ENCODE data around the gene THBS2. TPM values are rescaled to one million over a fixed set of nuclear protein-coding genes. Genes with fewer than 3 reads are reported as not detected.
A peak's percentile ranks its signal among the peaks of the same experiment; 100 is the strongest.
"Not testable (repeated sequence)": the region's sequence is repeated elsewhere in the genome, so short reads cannot be mapped to it uniquely, and the experiment has no call there.

THBS2 gene
- 243 TPM for polyA plus RNA-seq (2013, experiment 1 of 2; ENCODE audit: insufficient read length)
- 233 TPM for polyA plus RNA-seq (2013, experiment 2 of 2; ENCODE audit: insufficient read length)

DNA sequence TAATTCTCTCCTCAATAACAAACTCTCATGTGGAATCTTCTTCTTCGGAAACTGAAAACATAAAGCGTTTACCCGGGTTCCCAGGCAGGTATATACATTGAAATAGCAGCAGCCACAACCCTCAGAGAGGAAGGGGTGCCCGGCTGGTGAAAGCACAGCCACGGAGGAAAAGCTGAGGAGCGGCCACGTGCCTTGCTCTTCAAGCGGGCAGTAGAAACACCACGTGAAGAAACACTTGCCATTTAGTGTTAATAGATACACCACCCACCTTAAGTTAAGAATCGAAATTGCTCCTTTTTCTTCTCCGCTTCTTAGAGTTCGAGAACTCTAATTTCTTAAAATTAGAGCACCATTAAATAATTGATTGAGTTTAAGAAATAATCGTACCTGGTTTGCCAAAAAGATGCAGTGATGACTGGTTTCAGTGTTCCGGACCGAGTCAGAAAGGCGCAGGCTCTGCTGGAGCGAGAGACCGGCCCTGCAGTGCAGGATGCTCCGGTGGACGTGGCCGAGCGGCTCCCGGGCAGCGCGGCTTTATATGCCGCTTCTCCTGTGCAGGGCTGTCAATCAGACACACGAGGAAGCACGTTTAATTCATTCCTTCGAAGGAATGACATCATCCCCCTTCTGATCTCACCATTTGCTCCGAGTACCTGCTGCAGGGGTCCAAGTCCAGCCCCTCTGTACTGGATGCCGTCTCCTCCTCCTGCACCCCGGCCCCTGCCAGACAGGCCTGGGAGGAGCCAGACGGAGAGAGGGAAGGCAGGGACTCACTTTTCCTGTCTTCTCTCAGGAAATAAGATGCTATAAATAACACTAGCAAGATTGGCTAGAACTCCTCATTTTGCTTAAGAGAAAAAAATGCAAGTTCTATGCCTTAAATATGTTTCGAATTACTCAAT is at the start of gene THBS2:
TSS of gene THBS2 (minus strand) at position 510 of the 902 bp plus-strand sequence. CDS start 3,062 bp downstream, outside the sequence.
- peak; percentile 96 for DNase-seq

DNA sequence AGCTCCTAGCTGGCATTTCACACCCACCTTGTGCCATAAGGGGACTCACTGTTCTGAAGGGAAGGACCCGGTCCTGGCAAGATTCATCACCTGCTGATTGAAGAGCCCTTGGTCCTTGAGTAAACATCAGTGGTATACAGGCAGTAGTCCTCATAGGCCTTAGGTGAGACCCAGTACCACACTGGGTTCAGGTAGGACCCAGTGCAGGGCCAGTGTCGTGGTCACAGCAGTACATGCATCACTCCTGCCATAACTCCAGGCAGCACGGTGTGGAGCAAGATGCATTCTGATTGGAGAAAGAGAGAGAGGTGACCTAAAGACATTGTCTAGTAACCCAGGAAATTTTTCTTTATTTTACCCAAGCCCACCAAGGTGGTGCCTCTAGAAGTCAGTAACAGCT is 49.1 kb upstream of the THBS2 start:
- no peak for DNase-seq

GRCh38 chr6:169302255-169302654 is 48.6 kb upstream of the THBS2 start:
- DNase-seq, result no peak

- peak; percentile 65 for DNase-seq
Observed at GRCh38 chr6:169300916-169301315, 47.3 kb upstream of the THBS2 start.

DNA sequence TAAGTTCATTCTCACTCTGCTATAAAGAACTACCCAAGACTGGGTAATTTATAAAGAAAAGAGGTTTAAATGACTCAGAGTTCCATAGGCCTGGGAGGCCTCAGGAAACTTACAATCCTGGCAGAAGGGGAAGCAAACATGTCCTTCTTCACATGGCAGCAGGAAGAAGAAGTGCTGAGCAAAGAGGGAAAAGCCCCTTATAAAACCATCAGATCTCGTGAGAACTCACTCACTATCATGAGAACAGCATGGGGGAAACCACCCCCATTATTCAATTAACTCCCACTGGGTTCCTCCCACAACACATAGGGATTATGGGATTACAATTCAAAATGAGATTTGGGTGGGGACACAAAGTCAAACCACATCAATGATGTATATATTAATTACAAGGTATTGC is 45.0 kb upstream of the THBS2 start:
- DNase-seq, result not testable (repeated sequence)

DNA sequence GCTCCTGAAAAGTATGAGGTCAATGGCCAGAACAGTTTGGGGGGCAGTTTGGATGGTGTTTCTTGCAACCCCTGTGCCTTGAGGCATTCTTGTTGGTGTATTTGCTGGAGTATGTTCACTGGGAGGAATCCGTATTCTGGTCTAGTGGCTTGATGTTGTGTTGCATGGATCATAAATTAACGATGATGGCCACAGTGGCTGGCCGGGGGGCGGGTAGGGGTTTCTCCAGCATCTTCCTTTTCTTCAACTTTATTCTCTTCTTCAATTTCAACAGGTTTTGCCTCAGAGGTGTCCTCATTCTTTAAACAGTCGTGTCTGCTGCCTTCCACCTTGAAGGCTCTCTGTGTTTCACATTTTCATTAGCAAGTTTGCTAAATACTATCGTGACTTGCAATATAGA is 43.0 kb upstream of the THBS2 start:
- no peak for DNase-seq

DNA sequence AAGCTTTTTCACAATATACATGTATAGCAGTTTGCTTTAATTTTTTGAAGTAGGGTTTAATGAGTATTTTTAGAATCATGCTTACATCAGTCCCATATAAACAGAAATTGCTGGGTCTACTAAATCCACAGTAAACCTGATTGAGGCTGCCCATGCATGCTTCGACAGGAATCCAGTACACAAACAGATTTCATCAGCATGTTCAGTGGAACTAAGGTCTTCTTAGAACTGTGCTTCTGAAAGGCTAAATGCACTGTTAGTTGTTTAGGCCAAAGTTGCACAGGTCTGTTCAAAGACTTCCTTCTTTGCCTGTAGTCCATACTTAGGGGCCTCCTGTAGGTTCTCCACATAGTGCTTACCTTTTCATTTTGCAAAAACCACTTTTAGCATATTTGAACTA is 42.5 kb upstream of the THBS2 start:
- no peak for DNase-seq

DNA sequence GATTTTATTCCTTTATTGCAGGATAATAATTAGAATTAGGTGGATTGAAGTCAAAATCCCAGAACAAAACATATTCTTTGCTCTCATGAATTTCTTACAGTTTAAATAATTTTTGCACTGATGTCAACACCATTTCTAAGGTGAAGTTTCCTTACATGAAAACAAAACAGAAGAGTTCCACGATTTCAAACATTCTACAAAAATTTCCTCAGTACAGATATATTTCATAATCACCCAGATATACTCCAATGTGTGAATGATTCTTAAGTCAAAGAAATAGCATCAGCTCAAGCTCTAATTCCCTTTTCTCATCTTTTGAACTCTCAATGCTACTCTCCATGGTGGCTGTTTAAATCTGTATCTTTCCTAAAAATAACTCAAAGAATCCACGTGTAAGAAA is 39.5 kb upstream of the THBS2 start:
- no peak for DNase-seq

DNA sequence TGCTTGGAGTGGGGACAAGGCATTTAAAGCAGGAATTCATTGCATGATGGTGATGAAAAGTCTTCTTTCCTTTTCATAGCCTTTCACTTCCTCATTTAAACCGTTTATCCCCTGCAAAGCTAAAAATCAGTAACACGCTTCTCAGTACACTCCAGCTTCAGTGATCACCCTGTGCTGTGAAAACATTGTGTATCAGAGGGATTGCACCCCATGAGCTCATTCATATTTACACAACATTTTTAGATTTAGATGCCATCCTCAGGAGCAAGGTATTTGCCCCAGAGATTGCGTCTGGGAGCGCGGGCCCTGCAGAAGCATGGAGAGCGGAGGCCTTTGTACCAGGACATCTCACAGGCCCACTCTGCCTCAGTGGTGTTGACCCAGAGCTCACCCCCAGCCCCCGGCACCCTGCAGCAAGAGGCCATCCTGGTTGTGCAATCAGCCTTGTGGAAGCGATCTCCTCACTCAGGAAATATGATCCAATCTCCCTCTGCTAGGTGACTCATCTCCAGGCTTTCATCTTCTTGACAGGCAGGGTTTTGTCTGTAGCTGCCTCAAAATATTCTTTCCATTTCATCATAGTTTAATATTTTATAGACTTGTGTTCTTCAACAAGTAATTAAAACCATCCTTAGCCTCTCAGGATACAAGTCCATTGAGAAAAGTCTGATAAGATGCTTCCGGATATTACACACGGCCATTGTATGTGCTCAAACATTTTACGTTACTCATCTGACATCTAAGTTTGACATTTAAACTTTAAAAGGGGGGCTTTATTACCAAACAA is 38.9 kb upstream of the THBS2 start:
- DNase-seq, result peak; percentile 98

DNA sequence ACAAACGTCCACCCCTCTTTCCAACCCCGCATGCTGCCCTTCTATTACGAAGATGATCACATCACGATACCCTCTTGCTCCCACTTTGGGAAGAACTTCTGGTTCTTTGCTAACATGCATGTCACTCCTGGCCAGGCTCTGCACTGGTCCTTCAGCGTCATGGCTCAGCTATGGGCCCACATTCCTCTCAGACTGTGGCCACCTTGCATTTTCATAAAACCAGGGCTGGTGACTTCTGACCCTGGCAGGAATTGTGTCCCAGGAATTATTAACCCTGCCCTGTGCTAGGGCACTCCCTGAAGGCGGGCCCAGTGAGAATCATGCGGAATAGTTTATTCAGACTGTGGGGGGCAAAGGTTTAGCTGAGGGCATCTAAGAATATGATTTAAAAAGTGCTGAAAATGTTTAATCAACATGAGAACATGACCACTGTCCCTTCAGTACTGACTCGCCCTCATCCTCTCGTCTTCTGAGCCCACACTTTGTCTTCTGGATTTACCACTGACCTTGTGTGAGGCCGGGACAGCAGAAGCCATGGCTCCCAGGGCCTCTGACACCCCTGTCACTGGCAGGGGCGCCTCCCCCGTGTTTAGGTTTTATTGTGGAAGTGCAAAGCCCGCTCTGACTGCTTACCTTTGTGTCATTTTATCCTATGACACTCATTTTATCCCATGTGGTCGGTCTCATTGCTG is 38.1 kb upstream of the THBS2 start:
- no peak for DNase-seq

DNA sequence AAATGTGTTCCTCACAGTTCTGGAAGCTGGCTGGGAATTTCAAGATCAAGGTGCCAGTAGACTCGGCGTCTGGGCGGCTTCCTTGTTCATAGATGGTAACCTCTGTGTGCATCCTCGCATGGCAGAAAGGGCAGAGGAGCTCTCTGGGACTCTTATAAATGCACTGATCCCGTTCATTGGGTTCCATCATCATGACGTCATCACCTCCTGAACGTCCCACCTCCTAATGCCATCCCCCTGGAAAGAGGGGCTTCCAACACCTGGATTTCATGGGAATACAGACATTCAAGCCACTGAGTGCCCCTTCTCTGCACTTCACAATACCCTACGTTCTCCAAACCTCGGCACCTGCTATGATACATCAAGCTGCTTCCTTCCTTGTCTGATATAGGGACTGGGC is 37.5 kb upstream of the THBS2 start:
- no peak for DNase-seq

DNA sequence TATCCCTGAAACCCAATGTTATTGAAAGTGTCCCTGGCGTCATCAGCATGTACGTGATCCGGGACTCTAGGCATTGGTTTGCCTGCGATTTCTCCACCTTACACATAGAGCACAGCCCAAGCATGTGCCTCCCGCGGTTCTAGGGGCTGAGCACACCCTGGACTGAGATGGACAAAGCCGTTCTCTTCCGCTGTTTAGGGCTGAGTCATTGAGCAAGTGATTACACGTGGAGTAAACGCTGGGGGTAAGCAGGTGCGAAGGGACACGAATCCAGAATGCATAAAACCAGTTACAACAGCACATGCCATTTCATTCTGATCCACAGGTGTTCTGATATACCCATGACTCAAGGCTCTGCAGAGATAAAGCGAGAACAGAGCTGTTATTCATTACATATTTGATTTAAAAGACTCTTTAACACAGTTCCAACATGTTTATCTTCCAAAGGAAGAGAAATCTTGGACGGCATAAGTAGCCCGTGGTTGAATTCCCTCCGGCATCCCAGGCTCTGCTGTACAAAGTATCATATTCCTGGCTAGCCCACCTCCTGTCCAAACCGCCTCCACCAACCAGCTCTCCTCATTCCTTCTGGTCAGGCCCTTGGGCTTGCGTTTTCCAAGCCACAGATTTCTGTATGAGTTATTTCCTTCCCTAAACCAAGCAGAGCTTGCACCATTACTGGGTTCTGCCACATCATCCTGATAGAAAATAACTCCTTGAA is 36.1 kb upstream of the THBS2 start:
- DNase-seq, result peak; percentile 78

DNA sequence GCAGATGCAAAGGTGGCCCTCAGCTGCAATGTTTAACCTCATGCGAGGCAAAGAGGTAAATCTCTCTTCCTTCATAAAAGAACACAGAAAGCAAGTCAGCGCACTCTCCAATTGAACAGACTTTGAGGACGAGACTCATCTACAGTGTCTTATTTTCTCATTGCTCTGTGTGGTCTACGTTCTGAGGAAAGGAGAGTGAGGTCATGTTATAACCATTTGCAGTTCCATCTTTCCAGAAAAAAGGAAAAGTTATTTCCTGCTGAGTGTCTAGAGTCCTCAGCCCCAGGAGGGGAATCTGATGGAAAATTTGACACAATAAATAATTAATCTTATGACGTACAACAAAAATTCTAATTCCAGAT is 35.6 kb upstream of the THBS2 start:
- no peak for DNase-seq

GRCh38 chr6:169288591-169288990 is 34.9 kb upstream of the THBS2 start:
- DNase-seq, result no peak

DNA sequence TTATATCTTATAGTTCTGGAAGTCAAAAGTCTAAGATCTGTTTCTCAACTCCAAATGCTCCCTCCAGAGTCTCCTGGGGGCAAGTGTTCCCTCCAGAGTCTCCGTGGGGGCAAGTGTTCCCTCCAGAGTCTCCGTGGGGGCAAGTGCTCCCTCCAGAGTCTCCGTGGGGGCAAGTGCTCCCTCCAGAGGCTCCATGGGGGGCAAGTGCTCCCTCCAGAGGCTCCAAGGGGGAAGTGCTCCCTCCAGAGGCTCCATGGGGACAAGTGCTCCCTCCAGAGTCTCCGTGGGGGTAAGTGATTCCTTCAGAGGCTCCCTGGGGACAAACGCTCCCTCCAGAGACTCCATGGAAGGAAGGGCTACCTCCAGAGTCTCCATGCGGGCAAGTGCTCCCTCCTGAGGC is 34.0 kb upstream of the THBS2 start:
- DNase-seq, result no peak

DNA sequence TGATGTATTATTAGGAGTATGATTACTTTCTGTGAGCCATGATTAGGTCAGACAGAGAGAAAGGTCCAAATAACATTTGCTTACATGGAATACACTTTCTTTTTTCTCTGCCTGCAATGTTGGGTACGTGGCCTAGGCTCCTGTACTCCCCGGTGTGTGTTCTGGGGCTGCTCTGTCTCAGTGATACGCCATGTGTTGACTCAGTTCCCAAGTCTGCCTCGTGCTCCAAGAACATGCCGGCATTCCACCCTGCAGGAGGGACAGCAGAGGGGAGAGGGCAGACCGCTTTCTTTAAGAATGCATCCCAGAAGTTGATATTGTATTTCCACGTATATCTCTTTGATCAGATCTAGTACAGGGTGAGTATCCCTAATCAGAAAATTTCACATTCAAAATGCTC is 33.3 kb upstream of the THBS2 start:
- DNase-seq, result no peak

GRCh38 chr6:169285165-169285564 is 31.5 kb upstream of the THBS2 start:
- DNase-seq, result no peak

- DNase-seq, result no peak
Observed at GRCh38 chr6:169283924-169284323, 30.3 kb upstream of the THBS2 start.

- no peak for DNase-seq
Observed at GRCh38 chr6:169282043-169282442, 28.4 kb upstream of the THBS2 start.

DNA sequence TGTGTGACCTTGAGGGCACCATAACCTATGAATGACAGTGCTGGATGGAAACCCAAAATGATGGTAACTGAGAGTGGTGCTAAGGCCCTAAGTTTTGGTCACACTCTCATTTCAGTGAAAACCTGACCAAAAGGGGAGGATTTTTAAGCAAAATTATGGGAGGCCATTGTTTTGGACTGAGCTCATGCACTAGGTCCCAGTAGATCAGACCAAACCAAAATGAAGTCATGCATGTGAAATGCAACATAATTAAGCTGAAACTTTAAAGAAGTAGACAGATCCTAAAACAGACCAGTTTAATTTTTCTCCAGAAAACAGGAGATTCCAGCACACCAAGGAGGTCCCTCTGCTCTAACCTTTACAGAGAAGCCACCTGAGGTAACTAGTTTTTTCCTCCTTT is 24.0 kb upstream of the THBS2 start:
- no peak for DNase-seq

- DNase-seq, result peak; percentile 36
Observed at GRCh38 chr6:169274781-169275180, 21.1 kb upstream of the THBS2 start.

DNA sequence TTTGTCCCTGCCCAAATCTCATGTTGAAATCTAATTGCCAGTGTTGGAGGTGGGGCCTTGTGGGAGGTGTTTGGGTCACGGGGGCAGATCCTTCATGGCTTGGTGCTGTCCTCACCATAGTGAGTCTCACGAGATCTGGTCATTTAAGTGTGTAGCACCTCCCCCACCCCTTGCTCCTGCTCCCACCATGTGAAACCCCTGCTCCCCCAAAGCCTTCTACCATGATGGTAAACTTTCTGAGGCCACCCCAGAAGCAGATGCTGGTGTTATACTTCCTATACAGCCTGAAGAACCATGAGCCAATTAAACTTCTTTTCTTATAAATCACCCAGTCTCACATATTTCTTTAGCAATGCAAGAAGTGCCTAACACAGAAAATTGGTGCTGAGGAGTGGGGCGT is 19.9 kb upstream of the THBS2 start:
- no peak for DNase-seq

- no peak for DNase-seq
Observed at GRCh38 chr6:169271877-169272216, 18.2 kb upstream of the THBS2 start.

All from fibroblast of skin of abdomen (primary cell).